WTC11 (cell line): ENCODE results near the gene DDX10. TPM values are rescaled to one million over a fixed set of nuclear protein-coding genes. Genes with fewer than 3 reads are reported as not detected.

Experiments used
- ATAC-seq: fragments of 200-7000 bp; cut with Tn5 transposase; 2 replicates; pipeline ENCODE4 v1.10.0; 2021; ENCODE audit warnings: mild to moderate bottlenecking, moderate library complexity
- CTCF ChIA-PET: fragments of 300-600 bp; sonication (Branson Sonifier 250); formaldehyde crosslinking; loops from one replicate; lab custom pipeline; 2021; ENCODE audit warnings: antibody characterized with exemption; lab: Charles Lee
- POLR2A ChIA-PET: fragments of 350-600 bp; sonication (Branson Sonifier 250); formaldehyde crosslinking; loops from one replicate; lab custom pipeline; 2021; ENCODE audit warnings: antibody characterized with exemption; lab: Charles Lee
- DNase-seq: peaks from one replicate; pipeline ENCODE4 v3.0.0; 2021; ENCODE audit warnings: low spot score
- H3K27ac Mint-ChIP-seq: 2 replicates; pipeline ENCODE4 v1.8.0; 2021; ENCODE audit warnings: mixed read lengths
- H3K27me3 Mint-ChIP-seq: 2 replicates; pipeline ENCODE4 v1.8.0; 2021; ENCODE audit warnings: low read depth, mild to moderate bottlenecking, moderate library complexity, mixed read lengths
- H3K36me3 Mint-ChIP-seq: 2 replicates; pipeline ENCODE4 v1.8.0; 2021; ENCODE audit warnings: mixed read lengths
- H3K4me1 Mint-ChIP-seq: 2 replicates; pipeline ENCODE4 v1.8.0; 2022; ENCODE audit warnings: mixed read lengths
- H3K4me3 Mint-ChIP-seq: 2 replicates; pipeline ENCODE4 v1.8.0; 2021; ENCODE audit warnings: mild to moderate bottlenecking, moderate library complexity, mixed read lengths
- H3K9me3 Mint-ChIP-seq: 2 replicates; pipeline ENCODE4 v1.8.0; 2021; ENCODE audit warnings: mixed read lengths
- CREM ChIP-seq: sonication (generic); formaldehyde crosslinking; IDR thresholded peaks from 2 replicates; pipeline ENCODE4 v1.8.1; 2022; ENCODE audit warnings: mild to moderate bottlenecking, missing genetic modification reagents, moderate library complexity
- E2F5 ChIP-seq: sonication (generic); formaldehyde crosslinking; IDR thresholded peaks from 2 replicates; pipeline ENCODE4 v1.8.1; 2022; ENCODE audit warnings: mild to moderate bottlenecking, moderate library complexity, missing genetic modification reagents
- FOXJ3 ChIP-seq: sonication (generic); formaldehyde crosslinking; IDR thresholded peaks from 2 replicates; pipeline ENCODE4 v1.9.0; 2021; ENCODE audit warnings: missing genetic modification reagents, mild to moderate bottlenecking, borderline replicate concordance
- FOXP4 ChIP-seq: sonication (generic); formaldehyde crosslinking; IDR thresholded peaks from 2 replicates; pipeline ENCODE4 v1.8.0; 2022; ENCODE audit warnings: mild to moderate bottlenecking, missing genetic modification reagents
- HMGA2 ChIP-seq: fragments of 250-450 bp; sonication (Bioruptor Pico); IDR thresholded peaks from 2 replicates; pipeline ENCODE4 v1.4.0; 2021; ENCODE audit warnings: mild to moderate bottlenecking, moderate library complexity
- IRF2 ChIP-seq: sonication (generic); formaldehyde crosslinking; IDR thresholded peaks from 2 replicates; pipeline ENCODE4 v1.8.0; 2022; ENCODE audit warnings: low read depth, missing genetic modification reagents, borderline replicate concordance
- OVOL2 ChIP-seq: fragments of 250-450 bp; sonication (Bioruptor Pico); IDR thresholded peaks from 2 replicates; pipeline ENCODE4 v1.9.0; 2021; ENCODE audit warnings: mild to moderate bottlenecking, borderline replicate concordance
- PREB ChIP-seq: sonication (generic); formaldehyde crosslinking; IDR thresholded peaks from 2 replicates; pipeline ENCODE4 v1.8.1; 2022; ENCODE audit warnings: mild to moderate bottlenecking, missing genetic modification reagents, moderate library complexity, borderline replicate concordance
- SMAD3 ChIP-seq: sonication (generic); formaldehyde crosslinking; IDR thresholded peaks from 2 replicates; pipeline ENCODE4 v1.8.0; 2022; ENCODE audit warnings: missing genetic modification reagents, mild to moderate bottlenecking, borderline replicate concordance
- SMAD4 ChIP-seq: sonication (generic); formaldehyde crosslinking; IDR thresholded peaks from 2 replicates; pipeline ENCODE4 v1.8.0; 2022; ENCODE audit warnings: mild to moderate bottlenecking, missing genetic modification reagents
- SP1 ChIP-seq: sonication (generic); formaldehyde crosslinking; conservative IDR thresholded peaks from 2 replicates; pipeline ENCODE4 v1.8.1; 2022; ENCODE audit warnings: missing genetic modification reagents
- TP53 ChIP-seq: sonication (generic); formaldehyde crosslinking; IDR thresholded peaks from 2 replicates; pipeline ENCODE4 v1.8.1; 2023; ENCODE audit warnings: mild to moderate bottlenecking, missing genetic modification reagents
- total RNA-seq: library from RNA; stranded (reverse); gene quantifications from 3 replicates; pipeline ENCODE4 v1.2.3, GENCODE V29; 2021
- TF ChIP-seq, protein P1 (sequence below): fragments of 250-450 bp; sonication (Bioruptor Pico); conservative IDR thresholded peaks from 2 replicates; pipeline ENCODE4 v1.9.0; 2021; ENCODE audit warnings: mild to moderate bottlenecking
- TF ChIP-seq, protein P2 (sequence below): sonication (generic); formaldehyde crosslinking; IDR thresholded peaks from 2 replicates; pipeline ENCODE4 v1.8.0; 2022; ENCODE audit warnings: mild to moderate bottlenecking, missing genetic modification reagents
- TF ChIP-seq, protein P3 (sequence below): fragments of 250-450 bp; sonication (Bioruptor Pico); IDR thresholded peaks from 2 replicates; pipeline ENCODE4 v1.9.0; 2021; ENCODE audit warnings: moderate library complexity, mild to moderate bottlenecking, inconsistent platforms, borderline replicate concordance
- TF ChIP-seq, protein P4 (sequence below): sonication (generic); formaldehyde crosslinking; IDR thresholded peaks from 2 replicates; pipeline ENCODE4 v1.8.1; 2023; ENCODE audit warnings: mild to moderate bottlenecking, missing genetic modification reagents

DDX10 gene
- total RNA-seq, 1 experiment from 2014 or later: 56.8 TPM

- TF ChIP-seq, protein P1, sequence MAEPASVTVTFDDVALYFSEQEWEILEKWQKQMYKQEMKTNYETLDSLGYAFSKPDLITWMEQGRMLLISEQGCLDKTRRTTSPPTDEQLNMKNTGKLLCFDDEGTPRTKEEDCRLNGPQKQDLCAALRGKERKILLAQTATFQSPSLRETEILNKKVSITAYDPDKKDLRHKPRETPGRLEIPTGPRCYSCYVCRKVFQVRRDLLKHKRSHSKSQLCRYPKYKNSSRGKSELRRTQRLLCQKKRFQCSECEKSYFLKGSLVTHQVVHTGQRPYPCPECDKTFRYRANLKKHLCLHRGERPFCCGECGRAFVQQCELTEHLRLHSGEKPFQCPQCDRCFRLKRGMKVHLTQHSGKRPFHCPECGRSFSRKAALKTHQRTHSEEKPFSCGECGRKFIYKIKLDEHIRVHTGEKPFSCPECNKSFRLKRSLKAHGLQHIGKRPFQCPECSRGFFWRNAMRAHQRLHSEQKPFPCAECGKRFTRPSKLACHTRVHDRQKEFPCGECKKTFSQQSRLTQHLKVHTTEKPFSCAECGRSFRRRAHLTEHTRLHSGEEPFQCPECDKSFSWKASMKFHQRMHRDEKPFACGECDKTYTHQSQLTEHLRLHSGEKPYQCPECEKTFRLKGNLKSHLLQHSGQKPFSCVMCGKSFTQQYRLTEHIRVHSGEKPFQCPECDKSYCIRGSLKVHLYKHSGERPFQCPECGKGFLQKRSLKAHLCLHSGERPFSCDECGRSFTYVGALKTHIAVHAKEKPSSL: no peak
- TF ChIP-seq SP1 (CRISPR knock-in tag): no peak
Observed at GRCh38 chr11:108751444-108751843, 86.6 kb downstream of the DDX10 start (continued).

- Mint-ChIP-seq H3K27ac (no peak overlapping the region), H3K36me3 (no peaks in the 10 kb centered on the region), H3K4me3 (no peak overlapping the region), H3K27me3 (no peaks in the 10 kb centered on the region), H3K9me3 (no peaks in the 10 kb centered on the region), H3K4me1 (peaks cover 21% of the 10 kb centered on the region)
- DNase-seq: no peak
- ATAC-seq: no peak
- ChIA-PET POLR2A (no interaction called here), CTCF (no interaction called here)
- TF ChIP-seq, protein P2, sequence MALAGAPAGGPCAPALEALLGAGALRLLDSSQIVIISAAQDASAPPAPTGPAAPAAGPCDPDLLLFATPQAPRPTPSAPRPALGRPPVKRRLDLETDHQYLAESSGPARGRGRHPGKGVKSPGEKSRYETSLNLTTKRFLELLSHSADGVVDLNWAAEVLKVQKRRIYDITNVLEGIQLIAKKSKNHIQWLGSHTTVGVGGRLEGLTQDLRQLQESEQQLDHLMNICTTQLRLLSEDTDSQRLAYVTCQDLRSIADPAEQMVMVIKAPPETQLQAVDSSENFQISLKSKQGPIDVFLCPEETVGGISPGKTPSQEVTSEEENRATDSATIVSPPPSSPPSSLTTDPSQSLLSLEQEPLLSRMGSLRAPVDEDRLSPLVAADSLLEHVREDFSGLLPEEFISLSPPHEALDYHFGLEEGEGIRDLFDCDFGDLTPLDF (CRISPR knock-in tag): no peak
- TF ChIP-seq OVOL2 (no peak), CREM (no peak), FOXP4 (CRISPR knock-in tag) (no peak), IRF2 (no peak), FOXJ3 (CRISPR knock-in tag) (no peak), HMGA2 (CRISPR knock-in tag) (no peak), SMAD4 (CRISPR knock-in tag) (no peak), SMAD3 (no peak), TP53 (CRISPR knock-in tag) (no peak), PREB (CRISPR knock-in tag) (no peak), E2F5 (no peak)
- TF ChIP-seq, protein P3, sequence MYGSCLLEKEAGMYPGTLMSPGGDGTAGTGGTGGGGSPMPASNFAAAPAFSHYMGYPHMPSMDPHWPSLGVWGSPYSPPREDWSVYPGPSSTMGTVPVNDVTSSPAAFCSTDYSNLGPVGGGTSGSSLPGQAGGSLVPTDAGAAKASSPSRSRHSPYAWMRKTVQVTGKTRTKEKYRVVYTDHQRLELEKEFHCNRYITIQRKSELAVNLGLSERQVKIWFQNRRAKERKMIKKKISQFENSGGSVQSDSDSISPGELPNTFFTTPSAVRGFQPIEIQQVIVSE (CRISPR knock-in tag): no peak
- TF ChIP-seq, protein P4, sequence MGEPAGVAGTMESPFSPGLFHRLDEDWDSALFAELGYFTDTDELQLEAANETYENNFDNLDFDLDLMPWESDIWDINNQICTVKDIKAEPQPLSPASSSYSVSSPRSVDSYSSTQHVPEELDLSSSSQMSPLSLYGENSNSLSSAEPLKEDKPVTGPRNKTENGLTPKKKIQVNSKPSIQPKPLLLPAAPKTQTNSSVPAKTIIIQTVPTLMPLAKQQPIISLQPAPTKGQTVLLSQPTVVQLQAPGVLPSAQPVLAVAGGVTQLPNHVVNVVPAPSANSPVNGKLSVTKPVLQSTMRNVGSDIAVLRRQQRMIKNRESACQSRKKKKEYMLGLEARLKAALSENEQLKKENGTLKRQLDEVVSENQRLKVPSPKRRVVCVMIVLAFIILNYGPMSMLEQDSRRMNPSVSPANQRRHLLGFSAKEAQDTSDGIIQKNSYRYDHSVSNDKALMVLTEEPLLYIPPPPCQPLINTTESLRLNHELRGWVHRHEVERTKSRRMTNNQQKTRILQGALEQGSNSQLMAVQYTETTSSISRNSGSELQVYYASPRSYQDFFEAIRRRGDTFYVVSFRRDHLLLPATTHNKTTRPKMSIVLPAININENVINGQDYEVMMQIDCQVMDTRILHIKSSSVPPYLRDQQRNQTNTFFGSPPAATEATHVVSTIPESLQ (CRISPR knock-in tag): no peak
Observed at GRCh38 chr11:108752297-108752751, 87.5 kb downstream of the DDX10 start.
